GM12875 (cell line): Measurements from ENCODE around the gene IGFLR1.
A peak's percentile ranks its signal among the peaks of the same experiment; 100 is the strongest.
"Not testable (repeated sequence)": the region's sequence is repeated elsewhere in the genome, so short reads cannot be mapped to it uniquely, and the experiment has no call there.

Experiments
- H3K4me3 ChIP-seq: one replicate; pipeline ENCODE4 v1.5.1; 2011; ENCODE audit warnings: low read depth, low read length, control low read depth
- CTCF ChIP-seq: IDR thresholded peaks from 2 replicates; pipeline ENCODE4 v1.5.1; 2011; ENCODE audit warnings: low read depth, mild to moderate bottlenecking, control low read depth, inconsistent platforms, low read length, moderate library complexity, borderline replicate concordance; ENCODE audit not compliant: insufficient read depth

Gene IGFLR1

GRCh38 chr19:35702223-35703012 is 39.8 kb downstream of the IGFLR1 start:
- peak overlapping the region; percentile 67 for H3K4me3 ChIP-seq
- no peak for TF ChIP-seq CTCF

DNA sequence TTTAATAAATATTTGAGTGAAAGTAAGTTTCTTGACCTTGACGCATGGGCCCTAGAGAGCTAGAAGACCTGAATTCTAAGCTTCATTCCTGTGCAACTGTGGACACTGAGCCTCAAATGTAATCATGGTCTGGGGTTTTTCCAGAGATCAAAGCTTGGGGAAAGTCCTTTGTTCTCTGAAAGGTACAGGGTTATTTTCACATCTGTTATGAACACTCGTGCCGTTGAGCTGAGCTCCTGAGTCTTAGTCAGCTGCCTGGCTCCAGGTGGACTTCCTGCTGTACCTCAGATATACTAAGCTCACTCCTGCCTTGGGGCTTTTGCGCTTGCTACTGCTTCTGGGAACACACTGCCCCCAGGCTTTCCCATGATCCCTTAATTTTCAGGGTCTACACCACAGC is 45.4 kb downstream of the IGFLR1 start:
- H3K4me3 ChIP-seq = no peak overlapping the region
- no peak for TF ChIP-seq CTCF

DNA sequence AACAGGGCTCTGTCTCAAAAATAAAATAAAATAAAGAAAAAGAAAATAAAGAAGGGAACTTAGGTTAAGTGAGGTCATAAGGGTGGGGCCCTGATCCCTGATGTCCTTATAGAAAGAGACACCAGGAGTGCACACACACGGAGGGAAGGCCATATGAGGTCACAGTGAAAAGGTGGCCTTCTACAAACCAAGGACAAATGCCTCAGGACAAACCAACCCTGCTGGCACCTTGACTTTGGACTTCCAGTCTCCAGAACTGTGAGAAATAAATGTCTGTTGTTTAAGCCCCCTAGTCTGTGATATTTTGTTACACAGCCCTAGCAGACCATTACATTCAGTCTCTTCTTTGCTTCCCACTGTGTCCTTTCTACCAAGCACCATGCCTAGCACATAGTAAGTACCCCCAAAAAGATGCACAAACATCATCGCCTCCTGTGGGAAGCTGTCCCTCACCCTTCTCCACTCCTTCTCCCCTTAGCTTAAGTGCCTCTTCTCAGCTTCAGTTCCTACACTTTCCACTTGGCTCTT is 46.3 kb downstream of the IGFLR1 start:
- no peak for TF ChIP-seq CTCF
- H3K4me3 ChIP-seq = no peak overlapping the region

DNA sequence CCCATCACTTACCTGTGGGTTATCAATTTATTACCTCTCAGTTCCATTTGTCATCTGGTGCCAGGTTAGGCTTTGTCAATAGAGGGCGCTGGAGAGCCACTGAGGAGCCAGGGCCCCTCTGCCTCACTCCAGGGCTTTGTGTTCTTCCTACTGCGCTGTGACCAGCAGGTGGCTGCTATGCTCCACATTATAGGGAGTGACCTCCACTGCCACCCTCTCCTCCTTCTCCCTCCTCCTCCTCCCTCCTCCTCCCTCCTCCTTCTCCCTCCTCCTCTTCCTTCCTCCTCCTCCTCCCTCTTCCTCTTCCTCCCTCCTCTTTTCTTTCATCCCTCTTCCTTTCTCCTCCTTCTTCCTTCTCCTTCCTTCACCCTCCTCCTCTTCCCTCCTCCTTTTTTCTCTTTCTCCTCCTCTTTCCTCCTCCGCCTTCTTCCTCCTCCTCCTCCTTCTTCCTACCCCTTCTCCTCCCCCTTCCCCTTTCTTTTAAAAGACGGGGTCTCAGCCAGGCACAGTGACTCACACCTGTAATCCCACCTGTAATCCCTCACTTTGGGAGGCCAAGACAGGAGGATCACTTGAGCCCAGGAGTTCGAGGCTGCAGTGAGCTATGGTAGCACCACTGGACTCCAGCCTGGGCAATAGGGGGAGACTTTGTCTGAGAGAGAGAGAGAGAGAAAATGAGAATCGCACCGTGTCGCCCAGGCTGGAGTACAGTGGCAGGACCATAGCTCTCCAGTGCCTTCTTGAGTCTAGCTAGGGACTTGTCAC is 48.2 kb downstream of the IGFLR1 start:
- peak; percentile 98 for TF ChIP-seq CTCF
- no peak overlapping the region for H3K4me3 ChIP-seq

DNA sequence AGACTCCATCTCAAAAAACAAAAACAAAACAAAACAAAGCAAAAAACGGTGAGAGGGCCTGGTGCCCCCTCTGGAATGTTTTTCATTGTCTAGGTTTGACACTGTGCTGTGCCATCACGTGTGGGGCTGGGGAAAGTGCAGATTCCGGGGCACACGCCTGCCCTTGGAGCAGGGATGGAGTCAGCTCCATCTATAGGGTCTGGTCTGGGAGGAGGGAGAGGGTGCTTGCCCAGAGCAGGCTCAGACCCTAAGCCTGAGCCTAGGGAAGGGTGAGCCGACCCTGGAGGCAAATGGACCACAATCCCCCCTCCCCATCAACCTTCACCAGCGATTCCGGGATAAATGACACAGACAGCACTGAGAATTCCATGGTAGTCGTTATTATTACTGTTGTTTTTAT is 48.8 kb downstream of the IGFLR1 start:
- no peak overlapping the region for H3K4me3 ChIP-seq
- TF ChIP-seq CTCF = no peak

GRCh38 chr19:35692010-35692409 is 50.2 kb downstream of the IGFLR1 start:
- TF ChIP-seq CTCF = no peak
- no peak overlapping the region for H3K4me3 ChIP-seq

- H3K4me3 ChIP-seq = not testable (repeated sequence)
Observed at GRCh38 chr19:35691106-35691505, 51.1 kb downstream of the IGFLR1 start.
